Measurements from ENCODE around the gene THAP7.

GRCh38 chr22:20965888-20966855, 35.7 kb downstream of the THAP7 start:
- TF ChIP-seq CTCF (conservative IDR thresholded peaks at IDR 0.05; ENCODE audit: low read depth, low read length) = no peak
- no peak for TF ChIP-seq EZH2 (IDR thresholded peaks at IDR 0.05; ENCODE audit: borderline replicate concordance, low read depth, low read length, poor library complexity, severe bottlenecking)

Data from A673 (cell line).